GM10266 (cell line): ENCODE results near the gene RPIA.

Experiments used
- DNase-seq: peaks from one replicate; pipeline ENCODE4 v3.0.0; 2012; ENCODE audit errors: extremely low spot score
- CTCF ChIP-seq: IDR thresholded peaks from 2 replicates; pipeline ENCODE4 v1.5.1; 2012; ENCODE audit warnings: mild to moderate bottlenecking, low read depth; ENCODE audit not compliant: control insufficient read depth, insufficient read depth; ENCODE audit errors: missing control alignments

RPIA gene

GRCh38 chr2:88713408-88713807 lies 21.9 kb downstream of the RPIA start:
- no peak for TF ChIP-seq CTCF

GRCh38 chr2:88714667-88715066 lies 23.2 kb downstream of the RPIA start:
- TF ChIP-seq CTCF = no peak
- DNase-seq = no peak

More at GRCh38 chr2:88713408-88713807, 21.9 kb downstream of the RPIA start:
- no peak for DNase-seq

- DNase-seq = no peak
- no peak for TF ChIP-seq CTCF
Measured at GRCh38 chr2:88720399-88720798, 28.9 kb downstream of the RPIA start.

- no peak for DNase-seq
- no peak for TF ChIP-seq CTCF
Measured at GRCh38 chr2:88721268-88721667, 29.8 kb downstream of the RPIA start.

- DNase-seq = no peak
- TF ChIP-seq CTCF = no peak
Measured at GRCh38 chr2:88724643-88725332, 33.3 kb downstream of the RPIA start.

- no peak for DNase-seq
- TF ChIP-seq CTCF = no peak
Measured at GRCh38 chr2:88729061-88729745, 37.7 kb downstream of the RPIA start.
